Calu3 (cell line): ENCODE measurements around the gene TTLL7. TPM values are rescaled to one million over a fixed set of nuclear protein-coding genes. Genes with fewer than 3 reads are reported as not detected.

Source experiments
- total RNA-seq: library from RNA; stranded (reverse); gene quantifications from 2 replicates; pipeline ENCODE4 v1.2.3, GENCODE V29; 2022

The TTLL7 gene
- total RNA-seq, 1 experiment from 2014 or later: 4.6 TPM

Other genes with a start within 250 kb of the TTLL7 start
- 28.5 and 30.3 TPM in 2 replicates for gene PRKACB, start 145.1 kb upstream of the TTLL7 start, total RNA-seq